Effector memory CD4-positive, alpha-beta T cell (primary cell): Measurements from ENCODE around the gene HBQ1.
A peak's percentile ranks its signal among the peaks of the same experiment; 100 is the strongest.
"Not testable (repeated sequence)": the region's sequence is repeated elsewhere in the genome, so short reads cannot be mapped to it uniquely, and the experiment has no call there.

Experiments
- DNase-seq, 3 donors: peaks; one replicate each; pipeline ENCODE4 v3.0.0-alpha.2; 2020
- H3K27ac ChIP-seq: 2 replicates; pipeline ENCODE4 v1.7.0; 2013; ENCODE audit warnings: mild to moderate bottlenecking, low read length, moderate library complexity; ENCODE audit not compliant: insufficient read depth, poor library complexity, severe bottlenecking
- H3K27me3 ChIP-seq: replicated peaks from 2 replicates; pipeline ENCODE4 v1.7.0; 2013; ENCODE audit warnings: mild to moderate bottlenecking, low read length; ENCODE audit not compliant: insufficient read depth, control insufficient read depth, poor library complexity, severe bottlenecking
- H3K36me3 ChIP-seq: 2 replicates; pipeline ENCODE4 v1.7.0; 2013; ENCODE audit warnings: mild to moderate bottlenecking, low read length, moderate library complexity; ENCODE audit not compliant: control insufficient read depth, insufficient read depth
- H3K4me1 ChIP-seq: 2 replicates; pipeline ENCODE4 v1.7.0; 2013; ENCODE audit warnings: low read length, mild to moderate bottlenecking; ENCODE audit not compliant: control insufficient read depth, insufficient read depth, poor library complexity, severe bottlenecking
- H3K4me3 ChIP-seq: 2 replicates; pipeline ENCODE4 v1.7.0; 2013; ENCODE audit warnings: low read length, low read depth, mild to moderate bottlenecking; ENCODE audit not compliant: insufficient read depth, poor library complexity, severe bottlenecking
- H3K9me3 ChIP-seq: 2 replicates; pipeline ENCODE4 v1.7.0; 2013; ENCODE audit warnings: mild to moderate bottlenecking, low read length, moderate library complexity; ENCODE audit not compliant: control insufficient read depth

Gene HBQ1

DNA sequence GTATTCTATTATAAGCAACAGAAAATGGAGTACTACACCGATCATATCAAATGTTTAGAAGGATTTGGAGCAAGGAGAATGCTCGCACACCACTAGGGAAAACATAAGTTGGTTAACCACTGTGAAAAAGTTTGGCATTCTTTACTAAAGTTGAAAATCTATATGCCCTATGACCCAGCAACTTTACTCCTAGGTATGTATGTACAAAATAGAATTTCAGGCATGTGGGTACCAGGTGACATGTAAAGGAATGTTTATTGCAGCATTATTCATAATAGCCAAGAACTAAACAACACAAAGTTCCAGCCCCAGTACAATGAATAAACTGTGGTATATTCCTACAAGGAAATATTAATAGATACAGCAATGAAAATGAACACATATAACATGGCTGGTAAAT is 33.6 kb upstream of the HBQ1 start:
- no peak for DNase-seq
- Histone ChIP-seq H3K27ac (no peak overlapping the region), H3K27me3 (no peaks in the 10 kb centered on the region), H3K4me3 (no peak overlapping the region), H3K4me1 (no peaks in the 10 kb centered on the region), H3K36me3 (no peaks in the 10 kb centered on the region), H3K9me3 (no peaks in the 10 kb centered on the region)

DNA sequence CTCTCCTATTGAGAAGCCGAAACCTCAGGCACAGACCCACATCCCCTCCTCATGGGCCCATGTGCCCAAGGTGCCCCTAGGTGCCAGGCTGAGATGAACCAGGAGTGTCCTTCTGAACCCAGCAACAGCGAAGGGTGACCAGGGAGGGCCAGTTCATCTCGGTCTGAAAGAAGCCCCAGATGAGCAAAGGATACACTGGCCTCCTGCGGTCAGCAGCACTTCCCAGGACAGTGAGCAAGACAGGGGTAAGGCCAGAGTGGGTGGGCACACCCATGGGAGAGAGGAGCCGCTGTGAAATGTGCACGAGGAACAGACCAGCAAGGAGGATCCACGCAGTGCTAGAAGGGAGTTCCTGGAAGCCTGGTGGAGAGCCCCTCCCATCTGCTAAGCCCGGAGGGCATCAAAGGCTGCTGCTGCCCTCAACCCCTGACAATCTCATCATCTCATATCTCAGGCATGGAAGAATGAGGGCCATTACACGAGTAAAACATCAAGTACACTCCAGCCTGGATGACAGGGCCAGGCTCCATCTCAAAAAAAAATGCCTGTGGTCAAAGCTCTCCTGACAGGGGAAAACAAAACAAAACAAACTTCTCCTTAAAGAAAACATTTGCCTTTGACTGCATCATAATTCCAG is 31.1 kb upstream of the HBQ1 start:
- H3K36me3 ChIP-seq, result no peaks in the 10 kb centered on the region
- H3K4me1 ChIP-seq, result no peaks in the 10 kb centered on the region
- no peak overlapping the region for H3K27ac ChIP-seq
- no peaks in the 10 kb centered on the region for H3K9me3 ChIP-seq
- no peak for DNase-seq
- H3K4me3 ChIP-seq, result no peak overlapping the region
- no peaks in the 10 kb centered on the region for H3K27me3 ChIP-seq

DNA sequence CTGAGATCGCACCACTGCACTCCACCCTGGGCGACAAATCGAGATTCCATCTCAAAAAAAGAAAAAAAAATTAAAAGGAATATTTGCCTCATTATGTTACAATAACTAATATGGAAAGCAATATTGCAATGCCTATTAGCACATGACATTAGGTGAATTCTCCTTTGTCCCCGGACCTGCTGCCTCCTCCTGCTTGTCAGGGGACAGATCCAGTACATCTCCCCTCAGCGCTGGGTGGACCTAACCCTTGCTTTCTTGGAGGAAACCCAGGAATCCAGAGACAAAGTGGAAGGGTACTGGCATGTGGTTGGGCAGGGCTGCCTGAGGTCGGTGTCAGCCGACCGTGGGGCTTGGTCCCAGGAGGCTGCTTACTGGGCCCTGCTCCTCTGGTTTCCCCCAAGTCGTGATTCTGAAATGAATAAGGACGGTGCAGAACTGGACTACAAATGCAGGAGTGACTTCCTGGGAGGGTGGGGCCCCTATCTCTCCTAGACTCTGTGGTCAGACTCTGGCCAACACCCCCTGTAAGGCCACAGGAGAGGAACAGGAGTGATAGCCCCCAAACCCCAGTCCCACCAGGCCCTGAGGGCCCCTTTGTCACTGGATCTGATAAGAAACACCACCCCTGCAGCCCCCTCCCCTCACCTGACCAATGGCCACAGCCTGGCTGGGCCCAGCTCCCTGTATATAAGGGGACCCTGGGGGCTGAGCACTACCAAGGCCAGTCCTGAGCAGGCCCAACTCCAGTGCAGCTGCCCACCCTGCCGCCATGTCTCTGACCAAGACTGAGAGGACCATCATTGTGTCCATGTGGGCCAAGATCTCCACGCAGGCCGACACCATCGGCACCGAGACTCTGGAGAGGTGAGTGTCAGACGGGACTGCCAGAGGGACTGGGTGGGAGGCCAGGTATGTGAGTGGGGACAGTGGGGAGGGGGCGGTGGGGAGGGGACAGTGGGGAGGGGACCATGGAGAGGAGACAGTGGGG is 27.8 kb upstream of the HBQ1 start, which contains the start of gene HBZ:
HBZ (plus strand) TSS at position 504 of the 988 bp plus-strand sequence; CDS start at position 770, 266 bp downstream.
- Histone ChIP-seq H3K9me3 (no peaks in the 10 kb centered on the region), H3K36me3 (no peaks in the 10 kb centered on the region), H3K27me3 (peaks cover 6% of the 10 kb centered on the region), H3K27ac (no peak within 1 kb of the TSS), H3K4me3 (no peak within 1 kb of the TSS), H3K4me1 (peaks cover 7% of the 10 kb centered on the region)
- DNase-seq, result no peak

DNA sequence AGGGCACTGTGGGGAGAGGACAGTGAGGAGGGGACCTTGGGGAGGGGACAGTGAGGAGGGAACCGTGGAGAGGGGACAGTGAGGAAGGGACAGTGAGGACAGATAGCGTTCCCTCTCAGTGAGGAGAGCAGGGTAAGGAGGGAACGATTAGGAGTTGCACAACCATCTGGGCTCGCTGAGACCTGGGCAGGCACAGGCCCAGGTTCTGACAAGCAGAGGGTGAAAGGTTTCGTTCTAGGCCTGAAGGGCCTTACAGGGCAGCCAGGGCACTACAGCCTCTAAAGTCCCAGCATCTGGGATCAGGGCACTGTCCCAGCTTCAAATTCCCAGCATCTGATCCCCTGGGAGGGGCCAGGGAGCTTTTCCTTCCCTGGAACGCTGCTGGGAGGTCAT is 27.1 kb upstream of the HBQ1 start:
- H3K27ac ChIP-seq, H3K4me3 ChIP-seq, DNase-seq, H3K9me3 ChIP-seq, H3K27me3 ChIP-seq, H3K4me1 ChIP-seq, H3K36me3 ChIP-seq: not testable (repeated sequence)

GRCh38 chr16:153550-154216 is 26.6 kb upstream of the HBQ1 start:
- DNase-seq, H3K4me1 ChIP-seq, H3K4me3 ChIP-seq, H3K27ac ChIP-seq, H3K27me3 ChIP-seq, H3K36me3 ChIP-seq, H3K9me3 ChIP-seq: not testable (repeated sequence)

DNA sequence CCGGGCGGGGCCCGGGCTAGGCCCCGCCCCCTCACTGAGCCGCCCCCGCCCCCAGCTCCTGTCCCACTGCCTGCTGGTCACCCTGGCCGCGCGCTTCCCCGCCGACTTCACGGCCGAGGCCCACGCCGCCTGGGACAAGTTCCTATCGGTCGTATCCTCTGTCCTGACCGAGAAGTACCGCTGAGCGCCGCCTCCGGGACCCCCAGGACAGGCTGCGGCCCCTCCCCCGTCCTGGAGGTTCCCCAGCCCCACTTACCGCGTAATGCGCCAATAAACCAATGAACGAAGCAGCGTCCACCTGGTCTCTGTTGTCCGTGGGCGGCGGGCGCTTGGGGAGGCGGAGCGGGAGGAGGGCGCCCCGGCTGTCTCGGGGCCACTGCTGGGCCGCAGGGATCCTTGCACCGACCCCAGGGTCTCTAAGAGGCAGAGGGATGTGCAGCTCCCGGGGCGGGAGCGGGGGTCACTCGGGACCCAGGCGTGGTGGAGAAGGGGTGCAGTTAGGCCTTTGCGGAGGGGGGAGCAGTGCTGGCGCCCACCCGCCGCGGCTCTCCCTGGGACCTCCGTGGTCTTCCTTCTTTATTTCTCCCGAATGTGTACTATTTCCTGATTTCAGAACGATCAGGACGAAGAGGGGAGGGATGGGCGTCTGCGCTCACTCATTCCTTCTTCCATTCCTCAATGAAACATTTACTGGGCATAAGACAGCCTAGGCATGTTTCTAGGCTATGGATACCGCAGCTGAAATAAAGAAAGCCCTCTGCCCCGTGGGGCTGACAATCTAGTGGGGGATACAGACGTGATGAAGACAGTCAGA is 25.8 kb upstream of the HBQ1 start:
- Histone ChIP-seq H3K27ac (no peak overlapping the region), H3K27me3 (peaks cover 6% of the 10 kb centered on the region), H3K4me1 (peaks cover 7% of the 10 kb centered on the region), H3K4me3 (peak overlapping the region; percentile 46), H3K9me3 (no peaks in the 10 kb centered on the region), H3K36me3 (no peaks in the 10 kb centered on the region)
- DNase-seq, result peak in 1 of 3 donors; percentile 3

DNA sequence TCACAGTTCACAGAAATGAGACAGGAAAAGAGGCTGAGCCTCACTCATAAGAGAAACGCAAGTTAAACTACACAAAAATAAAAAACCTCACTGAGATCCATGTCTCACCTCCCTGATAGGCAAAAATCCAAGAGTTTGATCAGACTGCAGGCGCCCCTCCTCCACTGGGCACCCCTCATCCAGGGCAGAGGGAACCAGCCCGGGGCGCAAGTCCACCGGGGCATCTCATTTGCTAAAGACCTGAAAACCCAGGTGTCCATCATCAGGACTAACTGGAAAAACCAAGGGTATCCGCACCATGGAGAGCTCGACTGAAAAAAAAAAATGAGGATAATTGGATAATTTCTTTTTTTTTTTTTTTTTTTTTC is 25.2 kb upstream of the HBQ1 start:
- DNase-seq, result no peak
- Histone ChIP-seq H3K36me3 (no peaks in the 10 kb centered on the region), H3K27me3 (peaks cover 6% of the 10 kb centered on the region), H3K4me1 (peaks cover 7% of the 10 kb centered on the region), H3K9me3 (no peaks in the 10 kb centered on the region), H3K27ac (no peak overlapping the region), H3K4me3 (no peak overlapping the region)

- Histone ChIP-seq H3K27ac (no peak overlapping the region), H3K27me3 (peaks cover 5% of the 10 kb centered on the region), H3K9me3 (no peaks in the 10 kb centered on the region), H3K4me3 (no peak overlapping the region), H3K4me1 (peaks cover 7% of the 10 kb centered on the region), H3K36me3 (no peaks in the 10 kb centered on the region)
- no peak for DNase-seq
Observed at GRCh38 chr16:159136-159849, 21.0 kb upstream of the HBQ1 start.

DNA sequence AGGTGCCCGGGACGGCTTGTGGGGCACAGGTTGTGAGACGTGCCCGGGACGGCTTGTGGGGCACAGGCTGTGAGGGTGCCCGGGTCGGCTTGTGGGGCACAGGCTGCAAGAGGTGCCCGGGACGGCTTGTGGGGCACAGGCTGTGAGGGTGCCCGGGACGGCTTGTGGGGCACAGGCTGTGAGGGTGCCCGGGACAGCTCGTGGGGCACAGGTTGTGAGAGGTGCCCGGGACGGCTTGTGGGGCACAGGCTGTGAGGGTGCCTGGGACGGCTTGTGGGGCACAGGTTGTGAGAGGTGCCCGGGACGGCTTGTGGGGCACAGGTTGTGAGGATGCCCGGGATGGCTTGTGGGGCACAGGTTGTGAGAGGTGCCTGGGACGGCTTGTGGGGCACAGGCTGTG is 20.0 kb upstream of the HBQ1 start:
- not testable (repeated sequence) for H3K27ac ChIP-seq, H3K4me1 ChIP-seq, H3K36me3 ChIP-seq, H3K27me3 ChIP-seq, H3K4me3 ChIP-seq, H3K9me3 ChIP-seq, DNase-seq
